Measurements from ENCODE around the gene MAP3K6.
A peak's percentile ranks its signal among the peaks of the same experiment; 100 is the strongest.

MAP3K6 gene

GRCh38 chr1:27341525-27342252 is 25.1 kb downstream of the MAP3K6 start, which contains the start of gene SYTL1:
TSS of gene SYTL1 (plus strand) at chr1:27342022. CDS start at chr1:27345335, 3,313 bp downstream.
- DNase-seq (ENCODE audit: low spot score), result peak; percentile 38

GRCh38 chr1:27339213-27339612 is 27.5 kb downstream of the MAP3K6 start:
- DNase-seq (ENCODE audit: low spot score), result no peak

GRCh38 chr1:27338751-27339150 is 28.0 kb downstream of the MAP3K6 start:
- DNase-seq (ENCODE audit: low spot score), result no peak

- DNase-seq (ENCODE audit: low spot score), result no peak
These were observed 30.0 kb downstream of the MAP3K6 start for GRCh38 chr1:27336756-27337155.

- DNase-seq (ENCODE audit: low spot score), result no peak
These were observed 31.0 kb downstream of the MAP3K6 start for GRCh38 chr1:27335506-27336422.

GRCh38 chr1:27333717-27334279 is 33.0 kb downstream of the MAP3K6 start:
- DNase-seq (ENCODE audit: low spot score), result no peak

- peak; percentile 21 for DNase-seq (ENCODE audit: low spot score)
These were observed 34.1 kb downstream of the MAP3K6 start for GRCh38 chr1:27332536-27333281.

- DNase-seq (ENCODE audit: low spot score), result no peak
These were observed 34.8 kb downstream of the MAP3K6 start for GRCh38 chr1:27331922-27332321.

GRCh38 chr1:27331426-27331825 is 35.3 kb downstream of the MAP3K6 start:
- DNase-seq (ENCODE audit: low spot score), result no peak

- DNase-seq (ENCODE audit: low spot score), result no peak
These were observed 36.0 kb downstream of the MAP3K6 start for GRCh38 chr1:27330786-27331185.

- DNase-seq (ENCODE audit: low spot score), result no peak
These were observed 38.8 kb downstream of the MAP3K6 start for GRCh38 chr1:27327964-27328363.

- DNase-seq (ENCODE audit: low spot score), result no peak
These were observed 41.5 kb downstream of the MAP3K6 start for GRCh38 chr1:27325286-27325685.

GRCh38 chr1:27322569-27323240 is 44.1 kb downstream of the MAP3K6 start:
- no peak for DNase-seq (ENCODE audit: low spot score)

GRCh38 chr1:27321813-27322568 is 44.8 kb downstream of the MAP3K6 start, which contains the start of gene TMEM222:
TSS of gene TMEM222 (plus strand) at chr1:27322163. CDS start at chr1:27322198, 35 bp downstream.
- peak; percentile 94 for DNase-seq (ENCODE audit: low spot score)

- DNase-seq (ENCODE audit: low spot score), result no peak
These were observed 48.2 kb downstream of the MAP3K6 start for GRCh38 chr1:27318596-27318995.

GRCh38 chr1:27318136-27318535 is 48.6 kb downstream of the MAP3K6 start:
- DNase-seq (ENCODE audit: low spot score), result no peak

- no peak for DNase-seq (ENCODE audit: low spot score)
These were observed 49.9 kb downstream of the MAP3K6 start for GRCh38 chr1:27316860-27317259.

GRCh38 chr1:27314737-27315136 is 52.0 kb downstream of the MAP3K6 start:
- DNase-seq (ENCODE audit: low spot score), result no peak

- DNase-seq (ENCODE audit: low spot score), result no peak
These were observed 52.6 kb downstream of the MAP3K6 start for GRCh38 chr1:27314169-27314568.

All from SK-N-DZ (cell line).